Upper lobe of left lung (tissue), 6 donors: ENCODE measurements around the gene C5orf63. TPM values are rescaled to one million over a fixed set of nuclear protein-coding genes. Genes with fewer than 3 reads are reported as not detected.
A peak's percentile ranks its signal among the peaks of the same experiment; 100 is the strongest.

Experiments used
- ATAC-seq, 2 donors: fragments of 200-7000 bp; cut with Tn5 transposase; one replicate each; pipeline ENCODE4 v1.9.1; 2022; ENCODE audit warnings: mild to moderate bottlenecking in 2 of 2, moderate library complexity in 2 of 2; ENCODE audit not compliant: low FRiP score in 2 of 2
- DNase-seq, 2 donors: peaks; one replicate each; pipeline ENCODE4 v3.0.0-alpha.2; 2019 to 2020
- H3K27ac ChIP-seq, 4 donors: fragments of 200-600 bp; sonication (generic); one replicate each; pipeline ENCODE4 v1.5.1; 2016 to 2019
- H3K27me3 ChIP-seq, 4 donors: fragments of 200-600 bp; sonication (generic); one replicate each; pipeline ENCODE4 v1.5.1; 2017 to 2019
- H3K36me3 ChIP-seq, 4 donors: fragments of 200-600 bp; sonication (generic); one replicate each; pipeline ENCODE4 v1.5.1; 2016 to 2019
- H3K4me1 ChIP-seq, 4 donors: fragments of 200-600 bp; sonication (generic); one replicate each; pipeline ENCODE4 v1.5.1; 2018 to 2019
- H3K4me3 ChIP-seq, 4 donors: fragments of 200-600 bp; sonication (generic); one replicate each; pipeline ENCODE4 v1.5.1; 2017 to 2019; ENCODE audit warnings: mild to moderate bottlenecking in 2 of 4, moderate library complexity in 1 of 4
- H3K9me3 ChIP-seq, 4 donors: fragments of 200-600 bp; sonication (generic); one replicate each; pipeline ENCODE4 v1.5.1; 2018 to 2019
- EP300 ChIP-seq, 4 donors: sonication (generic); formaldehyde crosslinking; IDR thresholded peaks; one replicate each; pipeline ENCODE4 v1.5.1; 2017; ENCODE audit warnings: antibody characterized with exemption in 4 of 4, control low read depth in 2 of 4
- POLR2A ChIP-seq, 4 donors: fragments of 450-650 bp; IDR thresholded peaks; one replicate each; pipeline ENCODE4 v1.5.1; 2016 to 2017; ENCODE audit warnings: antibody characterized with exemption in 4 of 4, mild to moderate bottlenecking in 2 of 4
- POLR2AphosphoS5 ChIP-seq, 2 donors: sonication (generic); formaldehyde crosslinking; IDR thresholded peaks; one replicate each; pipeline ENCODE4 v1.5.1; 2017; ENCODE audit warnings: antibody characterized with exemption in 2 of 2
- WGBS, 2 donors: methylation state at CpG; one replicate each; pipeline ENCODE4 v1.1.5; 2017 to 2018; 5-methylcytosine and 5-hydroxymethylcytosine counted together
- total RNA-seq, 6 donors: library from RNA; depleted of rRNA in 4 of 6; stranded (reverse); fragments of >200 nt in 4 of 6; gene quantifications; one replicate each; pipeline versions ENCODE4 v1.1.0 to v1.2.1, GENCODE V29; 2016 to 2021
- TF ChIP-seq, protein P1 (sequence below), 6 experiments: fragments of 450-650 bp in 4 of 6; fragments of 200-600 bp in 2 of 6; sonication (generic) in 2 of 6; IDR thresholded peaks; one replicate each; pipeline ENCODE4 v1.5.1; 2016 to 2019; ENCODE audit warnings: antibody characterized with exemption in 6 of 6
- donor health status: DM: no; HTN: no; CAD: no; lungs with moderate emphysema.
- donor health status: DM: no; HTN: yes; CAD: no; lungs with severe emphysema.

Gene C5orf63
- total RNA-seq, 6 donors from 2014 or later = 1.9 to 13.6 (median 6.1) TPM

GRCh38 chr5:127011153-127011552 is 62.1 kb downstream of the C5orf63 start:
- H3K27ac ChIP-seq = no peak overlapping the region
- no peak for DNase-seq
- H3K4me1 ChIP-seq = peaks cover 0 to 9% (median 0%) of the 10 kb centered on the region in 4 donors
- WGBS, 2 donors = 96 to 99% methylated on average over 4 of the region's 4 CpGs
- H3K36me3 ChIP-seq = no peaks in the 10 kb centered on the region
- no peak for TF ChIP-seq POLR2AphosphoS5 (IDR thresholded peaks at IDR 0.05)
- TF ChIP-seq, protein P1, sequence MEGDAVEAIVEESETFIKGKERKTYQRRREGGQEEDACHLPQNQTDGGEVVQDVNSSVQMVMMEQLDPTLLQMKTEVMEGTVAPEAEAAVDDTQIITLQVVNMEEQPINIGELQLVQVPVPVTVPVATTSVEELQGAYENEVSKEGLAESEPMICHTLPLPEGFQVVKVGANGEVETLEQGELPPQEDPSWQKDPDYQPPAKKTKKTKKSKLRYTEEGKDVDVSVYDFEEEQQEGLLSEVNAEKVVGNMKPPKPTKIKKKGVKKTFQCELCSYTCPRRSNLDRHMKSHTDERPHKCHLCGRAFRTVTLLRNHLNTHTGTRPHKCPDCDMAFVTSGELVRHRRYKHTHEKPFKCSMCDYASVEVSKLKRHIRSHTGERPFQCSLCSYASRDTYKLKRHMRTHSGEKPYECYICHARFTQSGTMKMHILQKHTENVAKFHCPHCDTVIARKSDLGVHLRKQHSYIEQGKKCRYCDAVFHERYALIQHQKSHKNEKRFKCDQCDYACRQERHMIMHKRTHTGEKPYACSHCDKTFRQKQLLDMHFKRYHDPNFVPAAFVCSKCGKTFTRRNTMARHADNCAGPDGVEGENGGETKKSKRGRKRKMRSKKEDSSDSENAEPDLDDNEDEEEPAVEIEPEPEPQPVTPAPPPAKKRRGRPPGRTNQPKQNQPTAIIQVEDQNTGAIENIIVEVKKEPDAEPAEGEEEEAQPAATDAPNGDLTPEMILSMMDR (IDR thresholded peaks at IDR 0.05) = no peak
- TF ChIP-seq POLR2A (IDR thresholded peaks at IDR 0.05) = no peak
- TF ChIP-seq EP300 (IDR thresholded peaks at IDR 0.05) = no peak
- H3K27me3 ChIP-seq = no peaks in the 10 kb centered on the region
- ATAC-seq = peak in 1 of 2 donors; percentile 86
- no peaks in the 10 kb centered on the region for H3K9me3 ChIP-seq
- H3K4me3 ChIP-seq = no peak overlapping the region

- no peaks in the 10 kb centered on the region for H3K27me3 ChIP-seq
- H3K27ac ChIP-seq = no peak overlapping the region
- TF ChIP-seq EP300 (IDR thresholded peaks at IDR 0.05) (no peak), POLR2A (IDR thresholded peaks at IDR 0.05) (no peak), POLR2AphosphoS5 (IDR thresholded peaks at IDR 0.05) (no peak)
- TF ChIP-seq, protein P1 (IDR thresholded peaks at IDR 0.05) = no peak
- no peaks in the 10 kb centered on the region for H3K36me3 ChIP-seq
- WGBS, 2 donors = 68 to 75% methylated on average over 2 of the region's 2 CpGs
- DNase-seq (no peak), ATAC-seq (peak in 1 of 2 donors; percentile 34)
- no peak overlapping the region for H3K4me3 ChIP-seq
- H3K4me1 ChIP-seq = peaks cover 0 to 9% (median 0%) of the 10 kb centered on the region in 4 donors
- no peaks in the 10 kb centered on the region for H3K9me3 ChIP-seq
Observed at GRCh38 chr5:127010362-127010761, 62.9 kb downstream of the C5orf63 start.

DNA sequence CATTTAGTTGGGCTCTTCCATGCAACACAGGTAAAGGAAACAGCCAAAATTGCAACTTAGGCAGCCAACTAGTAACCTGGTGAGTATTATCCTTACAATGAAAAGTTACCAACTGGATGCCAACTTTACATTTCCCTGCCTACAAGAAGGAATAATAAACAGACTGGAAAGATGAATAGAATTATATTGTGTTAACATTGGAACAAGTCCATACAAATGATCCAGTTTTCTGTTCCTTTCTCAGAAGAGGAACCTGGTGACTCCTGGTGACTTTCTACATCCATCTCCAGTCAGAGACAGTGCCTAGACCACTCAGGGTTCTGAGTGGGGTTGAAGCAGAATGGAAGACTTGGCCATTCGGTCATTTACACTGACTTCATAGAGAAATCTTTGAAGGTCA is 63.5 kb downstream of the C5orf63 start:
- Histone ChIP-seq H3K36me3 (no peaks in the 10 kb centered on the region), H3K4me3 (no peak overlapping the region), H3K9me3 (no peaks in the 10 kb centered on the region), H3K27ac (no peak overlapping the region), H3K4me1 (peaks cover 0 to 9% (median 0%) of the 10 kb centered on the region in 4 donors), H3K27me3 (no peaks in the 10 kb centered on the region)
- WGBS, 2 donors = 91 to 93% methylated on average over 1 of the region's 1 CpG
- no peak for DNase-seq
- ATAC-seq = no peak
- TF ChIP-seq, protein P1 (IDR thresholded peaks at IDR 0.05) = no peak
- TF ChIP-seq POLR2AphosphoS5 (IDR thresholded peaks at IDR 0.05) (no peak), POLR2A (IDR thresholded peaks at IDR 0.05) (no peak), EP300 (IDR thresholded peaks at IDR 0.05) (no peak)

- Histone ChIP-seq H3K4me1 (peaks cover 0 to 9% (median 0%) of the 10 kb centered on the region in 4 donors), H3K4me3 (no peak overlapping the region), H3K27ac (no peak overlapping the region), H3K27me3 (no peaks in the 10 kb centered on the region), H3K9me3 (no peaks in the 10 kb centered on the region), H3K36me3 (no peaks in the 10 kb centered on the region)
- peak in 1 of 2 donors; percentile 26 for ATAC-seq
- no peak for DNase-seq
- 89 to 95% methylated on average over 6 of the region's 6 CpGs for WGBS, 2 donors
- TF ChIP-seq POLR2A (IDR thresholded peaks at IDR 0.05) (no peak), EP300 (IDR thresholded peaks at IDR 0.05) (no peak), POLR2AphosphoS5 (IDR thresholded peaks at IDR 0.05) (no peak)
- TF ChIP-seq, protein P1 (IDR thresholded peaks at IDR 0.05) = no peak
Observed at GRCh38 chr5:127008300-127008975, 64.9 kb downstream of the C5orf63 start.

GRCh38 chr5:127007522-127007921 is 65.8 kb downstream of the C5orf63 start:
- ATAC-seq (no peak), DNase-seq (no peak)
- Histone ChIP-seq H3K9me3 (no peaks in the 10 kb centered on the region), H3K27me3 (no peaks in the 10 kb centered on the region), H3K4me1 (peaks cover 0 to 3% (median 0%) of the 10 kb centered on the region in 4 donors), H3K36me3 (no peaks in the 10 kb centered on the region), H3K4me3 (no peak overlapping the region), H3K27ac (no peak overlapping the region)
- TF ChIP-seq POLR2AphosphoS5 (IDR thresholded peaks at IDR 0.05) = no peak
- TF ChIP-seq EP300 (IDR thresholded peaks at IDR 0.05) = no peak
- no peak for TF ChIP-seq POLR2A (IDR thresholded peaks at IDR 0.05)
- TF ChIP-seq, protein P1 (IDR thresholded peaks at IDR 0.05) = no peak
- WGBS, 2 donors = 87 to 89% methylated on average over 1 of the region's 1 CpG
